ENCODE results near the gene PER1. TPM values are rescaled to one million over a fixed set of nuclear protein-coding genes. Genes with fewer than 3 reads are reported as not detected.

PER1 gene
- total RNA-seq, 1 experiment from 2014 or later, result 17.1 TPM

DNA sequence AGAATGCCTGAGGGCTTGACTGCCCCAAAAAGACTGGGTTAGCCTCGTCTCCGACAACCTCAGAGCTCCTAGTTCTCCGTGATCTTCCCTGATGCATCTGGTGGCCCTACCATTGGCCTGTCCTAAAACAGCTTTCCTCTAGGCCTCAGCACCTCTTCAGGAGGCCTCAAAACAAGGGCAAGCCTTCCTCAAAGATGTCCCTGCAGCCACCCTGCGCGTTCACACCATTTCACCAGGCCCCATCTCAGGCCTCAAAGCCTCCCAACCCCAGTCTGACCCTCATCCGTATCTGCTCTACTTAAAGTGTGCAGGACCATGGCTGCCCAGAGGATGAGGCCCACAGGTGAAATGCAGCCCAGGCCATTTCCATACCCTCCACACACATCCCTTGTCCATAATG is 41.3 kb downstream of the PER1 start:
- Histone ChIP-seq H3K36me3 (ENCODE audit: control insufficient read depth, insufficient read depth, low read length) (no peaks in the 10 kb centered on the region), H3K27me3 (ENCODE audit: control insufficient read depth, insufficient read depth, low read length) (no peaks in the 10 kb centered on the region), H3K9me3 (ENCODE audit: control insufficient read depth, insufficient read depth, low read depth, low read length) (no peaks in the 10 kb centered on the region), H3K27ac (ENCODE audit: low read length) (no peak overlapping the region), H3K4me3 (ENCODE audit: low read depth in 2 of 2, low read length in 2 of 2) (no peak overlapping the region), H3K4me1 (ENCODE audit: control insufficient read depth, insufficient read depth, low read length) (no peaks in the 10 kb centered on the region)
- ChIA-PET POLR2A (interaction anchor here (0.6 kb wide), 1 partner anchor 255 kb away, joined by 10 read pairs; no protein-coding TSS in a partner anchor), CTCF (interaction anchor here (0.6 to 0.9 kb wide), 2 partner anchors 51 to 408 kb away, joined by 4 to 5 read pairs; no protein-coding TSS in a partner anchor)
- DNase-seq (ENCODE audit: low read depth, low spot score), result no peak
- in situ Hi-C loops (cut with HindIII; ENCODE audit: low pct_unique_long_range_greater_than_20kb, low sequenced_read_pairs) (no loop called here), intact Hi-C loops (cut with micrococcal nuclease; ENCODE audit: unreplicated experiment) (no loop called here)
- ATAC-seq, result no peak
- TF ChIP-seq POLR2AphosphoS5 (IDR thresholded peaks at IDR 0.05; ENCODE audit: low read depth, low read length) (no peak), TCF7L2 (IDR thresholded peaks at IDR 0.05; ENCODE audit: low read depth, low read length) (no peak), SIN3A (IDR thresholded peaks at IDR 0.05; ENCODE audit: borderline replicate concordance, insufficient read depth, low read depth, low read length) (no peak)
- TF ChIP-seq, protein P1, sequence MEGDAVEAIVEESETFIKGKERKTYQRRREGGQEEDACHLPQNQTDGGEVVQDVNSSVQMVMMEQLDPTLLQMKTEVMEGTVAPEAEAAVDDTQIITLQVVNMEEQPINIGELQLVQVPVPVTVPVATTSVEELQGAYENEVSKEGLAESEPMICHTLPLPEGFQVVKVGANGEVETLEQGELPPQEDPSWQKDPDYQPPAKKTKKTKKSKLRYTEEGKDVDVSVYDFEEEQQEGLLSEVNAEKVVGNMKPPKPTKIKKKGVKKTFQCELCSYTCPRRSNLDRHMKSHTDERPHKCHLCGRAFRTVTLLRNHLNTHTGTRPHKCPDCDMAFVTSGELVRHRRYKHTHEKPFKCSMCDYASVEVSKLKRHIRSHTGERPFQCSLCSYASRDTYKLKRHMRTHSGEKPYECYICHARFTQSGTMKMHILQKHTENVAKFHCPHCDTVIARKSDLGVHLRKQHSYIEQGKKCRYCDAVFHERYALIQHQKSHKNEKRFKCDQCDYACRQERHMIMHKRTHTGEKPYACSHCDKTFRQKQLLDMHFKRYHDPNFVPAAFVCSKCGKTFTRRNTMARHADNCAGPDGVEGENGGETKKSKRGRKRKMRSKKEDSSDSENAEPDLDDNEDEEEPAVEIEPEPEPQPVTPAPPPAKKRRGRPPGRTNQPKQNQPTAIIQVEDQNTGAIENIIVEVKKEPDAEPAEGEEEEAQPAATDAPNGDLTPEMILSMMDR (IDR thresholded peaks at IDR 0.05), result no peak
- TF ChIP-seq, protein P2, sequence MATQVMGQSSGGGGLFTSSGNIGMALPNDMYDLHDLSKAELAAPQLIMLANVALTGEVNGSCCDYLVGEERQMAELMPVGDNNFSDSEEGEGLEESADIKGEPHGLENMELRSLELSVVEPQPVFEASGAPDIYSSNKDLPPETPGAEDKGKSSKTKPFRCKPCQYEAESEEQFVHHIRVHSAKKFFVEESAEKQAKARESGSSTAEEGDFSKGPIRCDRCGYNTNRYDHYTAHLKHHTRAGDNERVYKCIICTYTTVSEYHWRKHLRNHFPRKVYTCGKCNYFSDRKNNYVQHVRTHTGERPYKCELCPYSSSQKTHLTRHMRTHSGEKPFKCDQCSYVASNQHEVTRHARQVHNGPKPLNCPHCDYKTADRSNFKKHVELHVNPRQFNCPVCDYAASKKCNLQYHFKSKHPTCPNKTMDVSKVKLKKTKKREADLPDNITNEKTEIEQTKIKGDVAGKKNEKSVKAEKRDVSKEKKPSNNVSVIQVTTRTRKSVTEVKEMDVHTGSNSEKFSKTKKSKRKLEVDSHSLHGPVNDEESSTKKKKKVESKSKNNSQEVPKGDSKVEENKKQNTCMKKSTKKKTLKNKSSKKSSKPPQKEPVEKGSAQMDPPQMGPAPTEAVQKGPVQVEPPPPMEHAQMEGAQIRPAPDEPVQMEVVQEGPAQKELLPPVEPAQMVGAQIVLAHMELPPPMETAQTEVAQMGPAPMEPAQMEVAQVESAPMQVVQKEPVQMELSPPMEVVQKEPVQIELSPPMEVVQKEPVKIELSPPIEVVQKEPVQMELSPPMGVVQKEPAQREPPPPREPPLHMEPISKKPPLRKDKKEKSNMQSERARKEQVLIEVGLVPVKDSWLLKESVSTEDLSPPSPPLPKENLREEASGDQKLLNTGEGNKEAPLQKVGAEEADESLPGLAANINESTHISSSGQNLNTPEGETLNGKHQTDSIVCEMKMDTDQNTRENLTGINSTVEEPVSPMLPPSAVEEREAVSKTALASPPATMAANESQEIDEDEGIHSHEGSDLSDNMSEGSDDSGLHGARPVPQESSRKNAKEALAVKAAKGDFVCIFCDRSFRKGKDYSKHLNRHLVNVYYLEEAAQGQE (IDR thresholded peaks at IDR 0.05; ENCODE audit: insufficient read depth in 1 of 2, low read depth in 2 of 2, low read length in 1 of 2), result no peak
- BruUV-seq (replicated peaks), result no TSS peak

DNA sequence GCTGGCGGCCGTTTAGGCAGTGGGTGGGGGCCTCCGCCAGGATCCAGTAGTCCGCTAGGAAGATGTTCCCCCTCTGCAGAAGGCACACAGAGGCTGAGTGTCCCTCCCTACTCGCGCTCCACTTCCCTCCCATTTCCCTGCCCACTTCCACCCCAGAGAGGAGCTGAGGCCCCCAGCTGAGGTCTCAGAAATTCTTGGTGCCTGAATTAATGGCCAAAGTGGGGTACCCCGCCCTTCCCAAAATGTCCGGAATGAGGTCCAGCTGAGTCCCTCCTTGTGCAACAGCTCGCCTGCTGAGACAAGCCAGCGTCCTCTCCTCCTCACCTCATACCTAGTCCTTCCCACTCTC is 41.8 kb downstream of the PER1 start:
- H3K27me3 ChIP-seq (ENCODE audit: control insufficient read depth, insufficient read depth, low read length), result no peaks in the 10 kb centered on the region
- no peak for ATAC-seq
- no peak for DNase-seq (ENCODE audit: low read depth, low spot score)
- POLR2A ChIA-PET, result interaction anchor here (0.6 kb wide), 1 partner anchor 255 kb away, joined by 10 read pairs; no protein-coding TSS in a partner anchor
- no peak overlapping the region for H3K4me3 ChIP-seq (ENCODE audit: low read depth in 2 of 2, low read length in 2 of 2)
- CTCF ChIA-PET, result interaction anchor here (0.6 to 0.9 kb wide), 2 partner anchors 50 to 407 kb away, joined by 4 to 5 read pairs; no protein-coding TSS in a partner anchor
- intact Hi-C loops (cut with micrococcal nuclease; ENCODE audit: unreplicated experiment) (no loop called here), in situ Hi-C loops (cut with HindIII; ENCODE audit: low pct_unique_long_range_greater_than_20kb, low sequenced_read_pairs) (no loop called here)
- H3K36me3 ChIP-seq (ENCODE audit: control insufficient read depth, insufficient read depth, low read length), result no peaks in the 10 kb centered on the region
- no peaks in the 10 kb centered on the region for H3K9me3 ChIP-seq (ENCODE audit: control insufficient read depth, insufficient read depth, low read depth, low read length)
- H3K4me1 ChIP-seq (ENCODE audit: control insufficient read depth, insufficient read depth, low read length), result no peaks in the 10 kb centered on the region
- no TSS peak for BruUV-seq (replicated peaks)
- H3K27ac ChIP-seq (ENCODE audit: low read length), result no peak overlapping the region
- TF ChIP-seq, protein P1 (IDR thresholded peaks at IDR 0.05), result peak; percentile 64
- TF ChIP-seq TCF7L2 (IDR thresholded peaks at IDR 0.05; ENCODE audit: low read depth, low read length) (no peak), SIN3A (IDR thresholded peaks at IDR 0.05; ENCODE audit: borderline replicate concordance, insufficient read depth, low read depth, low read length) (no peak), POLR2AphosphoS5 (IDR thresholded peaks at IDR 0.05; ENCODE audit: low read depth, low read length) (no peak)
- TF ChIP-seq, protein P2 (IDR thresholded peaks at IDR 0.05; ENCODE audit: insufficient read depth in 1 of 2, low read depth in 2 of 2, low read length in 1 of 2), result no peak

All from Panc1 (cell line).